Chondrocyte (in vitro differentiated cells): ENCODE measurements around the gene KCNAB1. TPM values are rescaled to one million over a fixed set of nuclear protein-coding genes. Genes with fewer than 3 reads are reported as not detected.

Experiments
- DNase-seq: peaks from one replicate; pipeline ENCODE4 v3.0.0; 2021; ENCODE audit warnings: mixed read lengths, low spot score
- H3K27ac Mint-ChIP-seq: one replicate; pipeline ENCODE4 v1.8.0; 2021; ENCODE audit warnings: mild to moderate bottlenecking, moderate library complexity, mixed read lengths; ENCODE audit not compliant: unreplicated experiment
- H3K27me3 Mint-ChIP-seq: 2 replicates; pipeline ENCODE4 v1.8.0; 2021; ENCODE audit warnings: low read depth, mixed read lengths
- H3K36me3 Mint-ChIP-seq: 2 replicates; pipeline ENCODE4 v1.8.0; 2021; ENCODE audit warnings: low read depth, mixed read lengths
- H3K4me1 Mint-ChIP-seq: 2 replicates; pipeline ENCODE4 v1.8.0; 2021; ENCODE audit warnings: low read depth, mild to moderate bottlenecking, mixed read lengths
- H3K4me3 Mint-ChIP-seq: one replicate; pipeline ENCODE4 v1.8.0; 2021; ENCODE audit warnings: mild to moderate bottlenecking, moderate library complexity, mixed read lengths; ENCODE audit not compliant: unreplicated experiment
- H3K9me3 Mint-ChIP-seq: 2 replicates; pipeline ENCODE4 v1.8.0; 2021; ENCODE audit warnings: low read depth, mixed read lengths
- total RNA-seq: library from RNA; stranded (reverse); gene quantifications from 3 replicates; pipeline ENCODE4 v1.2.1, GENCODE V29; 2021
- TF ChIP-seq, protein P1 (sequence below): fragments of 200-600 bp; sonication (generic); IDR thresholded peaks from 2 replicates; pipeline ENCODE4 v1.5.0; 2021; ENCODE audit warnings: antibody characterized with exemption, mild to moderate bottlenecking, moderate library complexity

Gene KCNAB1
- total RNA-seq, 1 donor from 2014 or later = 3.4 TPM

GRCh38 chr3:156246961-156247725 lies 126.8 kb downstream of the KCNAB1 start:
- no peak overlapping the region for H3K27ac Mint-ChIP-seq
- DNase-seq = no peak

GRCh38 chr3:156250550-156250949 lies 130.2 kb downstream of the KCNAB1 start:
- H3K4me1 Mint-ChIP-seq = peaks cover 14% of the 10 kb centered on the region
- H3K9me3 Mint-ChIP-seq = no peaks in the 10 kb centered on the region
- TF ChIP-seq, protein P1, sequence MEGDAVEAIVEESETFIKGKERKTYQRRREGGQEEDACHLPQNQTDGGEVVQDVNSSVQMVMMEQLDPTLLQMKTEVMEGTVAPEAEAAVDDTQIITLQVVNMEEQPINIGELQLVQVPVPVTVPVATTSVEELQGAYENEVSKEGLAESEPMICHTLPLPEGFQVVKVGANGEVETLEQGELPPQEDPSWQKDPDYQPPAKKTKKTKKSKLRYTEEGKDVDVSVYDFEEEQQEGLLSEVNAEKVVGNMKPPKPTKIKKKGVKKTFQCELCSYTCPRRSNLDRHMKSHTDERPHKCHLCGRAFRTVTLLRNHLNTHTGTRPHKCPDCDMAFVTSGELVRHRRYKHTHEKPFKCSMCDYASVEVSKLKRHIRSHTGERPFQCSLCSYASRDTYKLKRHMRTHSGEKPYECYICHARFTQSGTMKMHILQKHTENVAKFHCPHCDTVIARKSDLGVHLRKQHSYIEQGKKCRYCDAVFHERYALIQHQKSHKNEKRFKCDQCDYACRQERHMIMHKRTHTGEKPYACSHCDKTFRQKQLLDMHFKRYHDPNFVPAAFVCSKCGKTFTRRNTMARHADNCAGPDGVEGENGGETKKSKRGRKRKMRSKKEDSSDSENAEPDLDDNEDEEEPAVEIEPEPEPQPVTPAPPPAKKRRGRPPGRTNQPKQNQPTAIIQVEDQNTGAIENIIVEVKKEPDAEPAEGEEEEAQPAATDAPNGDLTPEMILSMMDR = no peak
- peaks cover 2% of the 10 kb centered on the region for H3K27me3 Mint-ChIP-seq
- no peak overlapping the region for H3K4me3 Mint-ChIP-seq
- H3K36me3 Mint-ChIP-seq = no peaks in the 10 kb centered on the region
- DNase-seq = no peak
- H3K27ac Mint-ChIP-seq = no peak overlapping the region

More at GRCh38 chr3:156246961-156247725, 126.8 kb downstream of the KCNAB1 start:
- Mint-ChIP-seq H3K9me3 (no peaks in the 10 kb centered on the region), H3K4me1 (no peaks in the 10 kb centered on the region), H3K36me3 (peaks cover 2% of the 10 kb centered on the region), H3K4me3 (no peak overlapping the region), H3K27me3 (peaks cover 6% of the 10 kb centered on the region)
- TF ChIP-seq, protein P1 = no peak

DNA sequence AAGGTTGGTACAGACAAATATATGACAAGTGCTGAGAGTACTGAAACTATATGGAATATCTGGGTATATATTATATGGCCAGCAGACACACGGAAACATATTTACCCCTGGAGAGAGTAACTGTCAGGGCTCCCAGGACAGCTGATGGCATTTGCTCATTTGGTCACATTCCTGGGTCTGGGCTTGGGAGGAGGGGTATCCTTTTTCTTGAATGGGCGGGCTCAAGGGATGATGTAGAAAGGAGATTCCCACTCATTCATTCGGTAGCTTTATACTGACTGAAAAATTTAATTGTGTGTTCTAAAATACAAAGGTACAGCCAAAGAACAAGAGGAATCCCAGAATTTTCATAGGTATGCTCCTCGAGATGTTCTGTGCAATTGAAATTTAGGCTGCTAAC lies 131.0 kb downstream of the KCNAB1 start:
- Mint-ChIP-seq H3K9me3 (no peaks in the 10 kb centered on the region), H3K4me3 (no peak overlapping the region), H3K4me1 (peaks cover 14% of the 10 kb centered on the region), H3K27ac (no peak overlapping the region), H3K36me3 (no peaks in the 10 kb centered on the region), H3K27me3 (peaks cover 2% of the 10 kb centered on the region)
- DNase-seq = no peak
- TF ChIP-seq, protein P1 = no peak

DNA sequence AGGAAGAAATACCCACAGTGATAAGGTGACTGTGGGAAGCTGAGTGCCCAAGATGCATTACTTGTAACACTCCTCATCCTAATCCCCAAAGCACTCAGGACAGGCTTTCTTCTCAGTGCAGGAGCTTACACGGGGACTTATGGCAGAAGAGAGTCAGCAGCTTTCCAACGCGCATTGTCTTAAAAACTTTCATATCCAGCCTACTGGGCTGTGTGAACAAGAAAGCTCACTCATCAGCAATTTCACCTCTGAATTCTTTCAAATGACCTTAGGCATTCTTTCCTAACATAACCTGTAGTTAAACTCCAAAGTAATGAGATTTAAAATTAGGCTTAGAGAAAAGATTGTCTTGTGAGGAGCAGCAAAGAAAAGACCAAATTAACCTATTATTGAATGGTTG lies 132.3 kb downstream of the KCNAB1 start:
- no peaks in the 10 kb centered on the region for H3K36me3 Mint-ChIP-seq
- no peak overlapping the region for H3K27ac Mint-ChIP-seq
- no peak overlapping the region for H3K4me3 Mint-ChIP-seq
- no peaks in the 10 kb centered on the region for H3K9me3 Mint-ChIP-seq
- H3K27me3 Mint-ChIP-seq = peaks cover 2% of the 10 kb centered on the region
- DNase-seq = no peak
- peaks cover 14% of the 10 kb centered on the region for H3K4me1 Mint-ChIP-seq
- TF ChIP-seq, protein P1 = no peak

DNA sequence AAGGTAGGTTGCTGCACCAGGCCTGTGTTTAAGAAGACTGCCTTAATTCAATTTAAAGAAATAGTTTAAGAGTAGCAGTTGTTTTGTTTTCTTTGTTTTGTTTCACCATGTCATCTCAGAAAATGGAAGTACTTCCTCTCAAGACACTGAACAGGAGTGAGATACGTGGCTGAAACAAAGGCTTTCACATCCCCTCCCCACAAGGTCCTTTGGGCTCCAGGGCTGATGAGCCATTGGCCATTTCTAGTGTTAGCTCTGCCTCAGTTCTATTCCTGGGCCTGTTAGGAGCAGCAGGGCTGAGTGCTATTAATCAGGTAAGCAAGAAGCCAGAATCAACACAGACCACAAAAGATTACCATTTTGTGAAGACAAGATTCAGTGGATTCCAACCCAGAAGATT lies 132.8 kb downstream of the KCNAB1 start:
- H3K27me3 Mint-ChIP-seq = peaks cover 2% of the 10 kb centered on the region
- H3K27ac Mint-ChIP-seq = no peak overlapping the region
- no peaks in the 10 kb centered on the region for H3K9me3 Mint-ChIP-seq
- TF ChIP-seq, protein P1 = no peak
- no peak for DNase-seq
- peaks cover 14% of the 10 kb centered on the region for H3K4me1 Mint-ChIP-seq
- no peak overlapping the region for H3K4me3 Mint-ChIP-seq
- H3K36me3 Mint-ChIP-seq = no peaks in the 10 kb centered on the region
